H1 (cell line): ENCODE measurements around the gene HOTAIR. TPM values are rescaled to one million over a fixed set of nuclear protein-coding genes. Genes with fewer than 3 reads are reported as not detected.

ENCODE experiments used
- CEBPB ChIP-seq: IDR thresholded peaks from 2 replicates; pipeline ENCODE4 v1.6.1; 2012; ENCODE audit warnings: low read depth, low read length
- CTCF ChIP-seq, 3 experiments: IDR thresholded peaks; 1 replicate in 2 of 3; 2 replicates in 1 of 3; pipeline versions ENCODE4 v1.5.1 to v1.6.1; 2011; ENCODE audit warnings: low read length in 3 of 3, mild to moderate bottlenecking in 3 of 3, inconsistent platforms in 2 of 3, low read depth in 1 of 3, moderate library complexity in 1 of 3; ENCODE audit not compliant: insufficient read depth in 1 of 3; ENCODE audit errors: control extremely low read depth in 1 of 3
- EGR1 ChIP-seq: IDR thresholded peaks from 2 replicates; pipeline ENCODE4 v1.6.1; 2011; ENCODE audit warnings: low read depth, low read length, borderline replicate concordance
- RNF2 ChIP-seq: fragments of 200-900, 300-1000 bp; sonication (generic); IDR thresholded peaks from 2 replicates; pipeline ENCODE4 v1.7.1; 2016; ENCODE audit warnings: borderline replicate concordance, low read depth, mild to moderate bottlenecking, antibody characterized with exemption, low read length; ENCODE audit not compliant: poor library complexity, severe bottlenecking; ENCODE audit errors: missing control alignments
- polyA plus RNA-seq, 7 experiments: library from polyadenylated mRNA; depleted of rRNA in 3 of 7; stranded (reverse) in 5 of 7; unstranded in 2 of 7; fragments of >200 nt in 5 of 7; fragments of 200-250 nt in 2 of 7; gene quantifications; 1 replicate in 5 of 7; 2 replicates in 1 of 7; 4 replicates in 1 of 7; pipeline versions ENCODE4 v1.2.1 to v1.2.3, GENCODE V29; 2011 to 2013; ENCODE audit warnings: missing spikeins in 2 of 7, mixed read lengths in 2 of 7
- total RNA-seq: library from RNA; stranded (reverse); fragmentation: NEBNext Ultra II Directional; extraction: Animal tissue kit (Norgen Biotek cat#: 25700); gene quantifications from 2 replicates; pipeline ENCODE4 v1.2.1, GENCODE V29; 2021

Gene HOTAIR
- total and polyA plus RNA-seq, 2 of the 8 experiments (the other 6 are each of a cell fraction or from before 2014, with no cell fraction given): not detected

GRCh38 chr12:54021432-54022013, 46.8 kb upstream of the HOTAIR start (continued):
- peak; percentile 88 for TF ChIP-seq RNF2
- peak; percentile 72 for TF ChIP-seq EGR1
- TF ChIP-seq CEBPB: no peak
- TF ChIP-seq CTCF (IDR thresholded peaks at IDR 0.05; ENCODE audit: control extremely low read depth in 1 of 3, insufficient read depth in 1 of 3, low read depth in 1 of 3, low read length in 3 of 3): peak; percentile 31 to 47 (median 42)
